Muscle layer of duodenum (tissue), 2 donors: ENCODE measurements around the gene TMED3.

Source experiments
- H3K27ac ChIP-seq: one replicate; pipeline ENCODE4 v1.7.0; 2013; ENCODE audit warnings: mild to moderate bottlenecking, low read length
- H3K27me3 ChIP-seq: one replicate; pipeline ENCODE4 v1.7.0; 2013; ENCODE audit warnings: low read depth, mild to moderate bottlenecking, control low read depth, low read length
- H3K36me3 ChIP-seq, 2 donors: one replicate each; pipeline ENCODE4 v1.7.0; 2013; ENCODE audit warnings: low read length in 2 of 2, control low read depth in 1 of 2, mild to moderate bottlenecking in 1 of 2; ENCODE audit not compliant: insufficient read depth in 2 of 2, control insufficient read depth in 1 of 2
- H3K4me1 ChIP-seq, 2 donors: one replicate each; pipeline ENCODE4 v1.7.0; 2013; ENCODE audit warnings: low read length in 2 of 2, mild to moderate bottlenecking in 2 of 2, control low read depth in 1 of 2, moderate library complexity in 1 of 2; ENCODE audit not compliant: insufficient read depth in 2 of 2, control insufficient read depth in 1 of 2
- H3K4me3 ChIP-seq, 2 donors: one replicate each; pipeline ENCODE4 v1.7.0; 2013; ENCODE audit warnings: low read length in 2 of 2, low read depth in 1 of 2, mild to moderate bottlenecking in 1 of 2
- H3K9me3 ChIP-seq, 2 donors: one replicate each; pipeline ENCODE4 v1.7.0; 2013; ENCODE audit warnings: low read length in 2 of 2, control low read depth in 1 of 2, mild to moderate bottlenecking in 1 of 2; ENCODE audit not compliant: control insufficient read depth in 1 of 2
- donor health status: healthy.

Gene TMED3

GRCh38 chr15:79321876-79322275, 11.0 kb downstream of the TMED3 start:
- peaks cover 36 to 75% of the 10 kb centered on the region in 2 donors for H3K36me3 ChIP-seq
- no peaks in the 10 kb centered on the region for H3K9me3 ChIP-seq
- no peaks in the 10 kb centered on the region for H3K4me1 ChIP-seq
- no peak overlapping the region for H3K4me3 ChIP-seq
- no peak overlapping the region for H3K27ac ChIP-seq
- no peaks in the 10 kb centered on the region for H3K27me3 ChIP-seq

GRCh38 chr15:79322306-79322705, 11.4 kb downstream of the TMED3 start:
- Histone ChIP-seq H3K4me3 (no peak overlapping the region), H3K4me1 (no peaks in the 10 kb centered on the region), H3K27me3 (no peaks in the 10 kb centered on the region), H3K9me3 (no peaks in the 10 kb centered on the region), H3K36me3 (peaks cover 33 to 70% of the 10 kb centered on the region in 2 donors), H3K27ac (no peak overlapping the region)

DNA sequence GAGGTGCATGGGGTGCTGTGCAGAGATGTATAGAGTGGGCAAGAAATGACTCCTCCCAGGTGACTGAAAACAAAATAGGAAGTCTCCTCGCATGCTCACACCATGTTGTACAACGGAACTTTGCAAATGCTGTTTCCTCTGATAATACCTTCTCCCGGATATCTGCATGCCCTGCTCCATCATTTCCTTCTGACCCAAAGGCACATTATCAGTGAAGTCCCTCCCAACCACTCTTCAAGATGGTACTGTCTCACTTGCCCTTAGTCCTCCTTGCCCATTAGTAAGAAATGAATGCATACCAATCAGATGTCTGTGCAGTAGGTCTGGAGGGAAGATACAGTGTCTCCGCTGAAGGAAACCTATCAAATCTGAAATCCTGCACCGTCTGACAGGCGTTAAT, 12.0 kb downstream of the TMED3 start:
- H3K27me3 ChIP-seq, result no peaks in the 10 kb centered on the region
- no peak overlapping the region for H3K4me3 ChIP-seq
- no peaks in the 10 kb centered on the region for H3K9me3 ChIP-seq
- no peak overlapping the region for H3K27ac ChIP-seq
- no peaks in the 10 kb centered on the region for H3K4me1 ChIP-seq
- peaks cover 27 to 66% of the 10 kb centered on the region in 2 donors for H3K36me3 ChIP-seq

DNA sequence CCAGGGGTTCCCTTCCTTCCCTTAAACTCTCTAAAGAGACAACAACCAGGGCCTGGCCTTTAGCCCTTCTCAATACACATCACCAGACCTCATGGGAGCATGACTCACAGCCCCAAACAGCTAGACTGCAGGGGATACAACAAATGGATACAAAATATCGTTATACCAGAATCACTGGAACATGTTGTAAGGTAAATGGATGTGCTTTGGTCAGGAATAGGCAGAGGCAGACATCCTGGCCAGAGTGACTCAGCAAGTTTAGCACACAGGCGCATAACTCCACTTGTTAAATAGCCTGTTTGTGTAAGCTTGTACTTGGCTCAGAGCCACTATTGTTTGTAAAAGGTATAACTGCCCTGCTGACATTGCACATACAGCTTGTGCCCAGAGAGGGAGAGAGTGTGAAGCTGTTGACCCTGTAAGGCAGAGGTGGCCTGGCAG, 18.3 kb downstream of the TMED3 start:
- H3K9me3 ChIP-seq, result no peaks in the 10 kb centered on the region
- H3K27ac ChIP-seq, result no peak overlapping the region
- no peaks in the 10 kb centered on the region for H3K27me3 ChIP-seq
- H3K4me1 ChIP-seq, result no peaks in the 10 kb centered on the region
- H3K36me3 ChIP-seq, result peaks cover 0 to 35% of the 10 kb centered on the region in 2 donors
- no peak overlapping the region for H3K4me3 ChIP-seq

DNA sequence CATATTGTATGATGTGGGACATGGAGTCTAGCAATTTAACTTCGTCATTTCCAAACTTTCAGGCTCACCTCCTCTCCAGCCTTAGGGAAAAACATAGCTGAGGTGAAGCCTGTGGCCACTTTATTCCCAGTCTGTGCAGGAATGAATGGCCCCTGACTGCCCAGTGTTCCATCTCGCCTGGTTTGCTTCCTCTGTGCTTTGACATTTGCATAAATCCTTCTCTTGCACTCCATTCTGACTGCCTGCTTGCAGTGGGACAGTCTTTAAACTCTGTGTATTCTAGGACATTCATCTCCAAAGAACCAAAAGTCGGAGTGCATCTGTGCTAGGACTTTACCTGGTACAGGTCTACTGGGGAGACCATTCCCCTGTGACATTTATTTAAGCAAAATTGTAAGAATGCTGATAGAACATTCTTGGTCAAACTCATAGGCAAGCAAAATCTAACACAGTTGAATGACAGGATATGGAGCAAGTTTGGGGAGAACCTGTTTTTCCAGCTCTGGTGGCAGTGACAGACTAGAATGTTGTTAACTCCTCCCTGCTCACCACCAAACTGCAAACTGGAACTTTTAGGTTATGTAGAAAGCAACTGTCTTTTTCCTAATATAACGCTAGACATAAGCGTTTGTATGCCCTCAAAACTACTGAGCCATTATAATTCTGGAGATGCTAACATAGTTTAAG, 22.1 kb downstream of the TMED3 start:
- Histone ChIP-seq H3K4me3 (no peak overlapping the region), H3K27me3 (no peaks in the 10 kb centered on the region), H3K27ac (no peak overlapping the region), H3K9me3 (no peaks in the 10 kb centered on the region), H3K4me1 (no peaks in the 10 kb centered on the region), H3K36me3 (peaks cover 0 to 17% of the 10 kb centered on the region in 2 donors)

DNA sequence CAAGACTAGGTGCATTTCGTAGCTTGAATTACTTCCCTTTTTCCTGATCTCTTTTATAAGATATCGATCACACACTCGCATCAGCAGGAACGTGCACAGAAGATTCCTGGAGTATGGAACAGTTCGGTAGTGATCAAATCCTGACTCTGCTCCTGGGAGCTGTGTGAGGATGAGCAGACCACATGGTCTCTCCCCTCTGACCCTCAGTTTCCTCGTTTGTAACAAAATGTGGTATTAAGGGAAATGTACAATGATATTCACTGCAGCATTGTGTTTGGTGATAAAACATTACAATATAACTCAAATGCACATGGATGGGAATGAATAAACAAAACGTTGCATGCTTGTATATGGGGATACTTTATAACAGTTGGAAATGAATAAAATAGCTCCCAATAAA, 26.7 kb downstream of the TMED3 start:
- Histone ChIP-seq H3K27ac (no peak overlapping the region), H3K27me3 (no peaks in the 10 kb centered on the region), H3K4me3 (no peak overlapping the region), H3K36me3 (no peaks in the 10 kb centered on the region), H3K9me3 (no peaks in the 10 kb centered on the region), H3K4me1 (no peaks in the 10 kb centered on the region)

- Histone ChIP-seq H3K4me1 (no peaks in the 10 kb centered on the region), H3K4me3 (no peak overlapping the region), H3K36me3 (no peaks in the 10 kb centered on the region)
Measured at GRCh38 chr15:79339588-79340314, 28.8 kb downstream of the TMED3 start.

GRCh38 chr15:79340315-79340602, 29.3 kb downstream of the TMED3 start:
- H3K4me1 ChIP-seq, result no peaks in the 10 kb centered on the region
- H3K9me3 ChIP-seq, result no peaks in the 10 kb centered on the region
- H3K36me3 ChIP-seq, result no peaks in the 10 kb centered on the region
- no peaks in the 10 kb centered on the region for H3K27me3 ChIP-seq
- no peak overlapping the region for H3K27ac ChIP-seq
- H3K4me3 ChIP-seq, result no peak overlapping the region

More at GRCh38 chr15:79339588-79340314, 28.8 kb downstream of the TMED3 start:
- H3K9me3 ChIP-seq, result no peaks in the 10 kb centered on the region
- H3K27me3 ChIP-seq, result no peaks in the 10 kb centered on the region
- H3K27ac ChIP-seq, result no peak overlapping the region

GRCh38 chr15:79341396-79341795, 30.5 kb downstream of the TMED3 start:
- Histone ChIP-seq H3K4me3 (no peak overlapping the region), H3K4me1 (no peaks in the 10 kb centered on the region), H3K27me3 (no peaks in the 10 kb centered on the region), H3K9me3 (no peaks in the 10 kb centered on the region), H3K27ac (no peak overlapping the region), H3K36me3 (no peaks in the 10 kb centered on the region)

GRCh38 chr15:79349525-79349924, 38.6 kb downstream of the TMED3 start:
- Histone ChIP-seq H3K27ac (no peak overlapping the region), H3K4me3 (no peak overlapping the region), H3K27me3 (no peaks in the 10 kb centered on the region), H3K36me3 (no peaks in the 10 kb centered on the region), H3K9me3 (no peaks in the 10 kb centered on the region), H3K4me1 (no peaks in the 10 kb centered on the region)

GRCh38 chr15:79352206-79352605, 41.3 kb downstream of the TMED3 start:
- no peak overlapping the region for H3K4me3 ChIP-seq
- H3K4me1 ChIP-seq, result no peaks in the 10 kb centered on the region
- no peak overlapping the region for H3K27ac ChIP-seq
- H3K36me3 ChIP-seq, result no peaks in the 10 kb centered on the region
- H3K9me3 ChIP-seq, result no peaks in the 10 kb centered on the region
- no peaks in the 10 kb centered on the region for H3K27me3 ChIP-seq

GRCh38 chr15:79357566-79357965, 46.7 kb downstream of the TMED3 start:
- Histone ChIP-seq H3K4me1 (no peaks in the 10 kb centered on the region), H3K27me3 (no peaks in the 10 kb centered on the region)

More at GRCh38 chr15:79357566-79357965, 46.7 kb downstream of the TMED3 start:
- H3K36me3 ChIP-seq, result no peaks in the 10 kb centered on the region
- H3K27ac ChIP-seq, result no peak overlapping the region
- no peaks in the 10 kb centered on the region for H3K9me3 ChIP-seq
- no peak overlapping the region for H3K4me3 ChIP-seq
